Adipocyte (in vitro differentiated cells): Measurements from ENCODE around the gene ZNF575.

Experiments used
- DNase-seq: peaks from one replicate; pipeline ENCODE4 v3.0.0-alpha.2; 2015; ENCODE audit warnings: low read depth
- H3K27me3 ChIP-seq: replicated peaks from 2 replicates; pipeline ENCODE4 v1.7.0; 2013; ENCODE audit warnings: mild to moderate bottlenecking, low read length, moderate library complexity; ENCODE audit not compliant: control insufficient read depth, insufficient read depth
- H3K36me3 ChIP-seq: 2 replicates; pipeline ENCODE4 v1.7.0; 2013; ENCODE audit warnings: low read length, mild to moderate bottlenecking, moderate library complexity; ENCODE audit not compliant: control insufficient read depth, insufficient read depth, severe bottlenecking
- H3K4me1 ChIP-seq: 2 replicates; pipeline ENCODE4 v1.7.0; 2013; ENCODE audit warnings: mild to moderate bottlenecking, low read length, moderate library complexity; ENCODE audit not compliant: control insufficient read depth, insufficient read depth
- H3K4me3 ChIP-seq: 2 replicates; pipeline ENCODE4 v1.7.0; 2013; ENCODE audit warnings: mild to moderate bottlenecking, low read length, moderate library complexity
- H3K9ac ChIP-seq: 2 replicates; pipeline ENCODE4 v1.7.0; 2013; ENCODE audit warnings: mild to moderate bottlenecking, low read length, moderate library complexity
- H3K9me3 ChIP-seq: 2 replicates; pipeline ENCODE4 v1.7.0; 2013; ENCODE audit warnings: mild to moderate bottlenecking, low read length, moderate library complexity; ENCODE audit not compliant: control insufficient read depth

ZNF575 gene

DNA sequence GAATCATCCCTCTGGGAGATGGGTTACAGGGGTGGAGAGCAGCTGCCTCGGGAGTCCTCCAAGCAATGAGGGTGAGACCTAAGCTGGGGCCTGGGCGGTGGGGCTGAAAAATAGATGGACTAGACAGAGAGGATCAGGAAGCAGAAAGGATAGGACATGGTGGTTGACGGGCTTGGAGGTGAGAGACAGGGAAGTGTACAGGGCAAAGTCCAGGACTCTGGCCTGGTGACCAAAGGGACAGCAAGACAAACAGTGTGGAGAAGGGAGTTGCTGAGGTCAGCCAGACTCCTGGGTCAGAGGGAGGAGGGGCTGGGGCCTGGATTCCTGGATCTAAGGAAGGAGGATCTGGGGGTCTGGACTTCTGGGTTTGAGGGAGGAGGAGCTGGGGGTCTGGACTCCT is 33.9 kb upstream of the ZNF575 start:
- H3K4me3 ChIP-seq: no peak overlapping the region
- no peak overlapping the region for H3K9ac ChIP-seq
- H3K27me3 ChIP-seq: no peaks in the 10 kb centered on the region
- no peak for DNase-seq
- H3K9me3 ChIP-seq: no peaks in the 10 kb centered on the region
- peaks cover 12% of the 10 kb centered on the region for H3K4me1 ChIP-seq
- peaks cover 4% of the 10 kb centered on the region for H3K36me3 ChIP-seq

- Histone ChIP-seq H3K4me3 (no peak overlapping the region), H3K36me3 (no peaks in the 10 kb centered on the region), H3K27me3 (no peaks in the 10 kb centered on the region), H3K9me3 (no peaks in the 10 kb centered on the region), H3K4me1 (peaks cover 16% of the 10 kb centered on the region), H3K9ac (no peak overlapping the region)
- no peak for DNase-seq
Observed at GRCh38 chr19:43501661-43502418, 31.1 kb upstream of the ZNF575 start.

DNA sequence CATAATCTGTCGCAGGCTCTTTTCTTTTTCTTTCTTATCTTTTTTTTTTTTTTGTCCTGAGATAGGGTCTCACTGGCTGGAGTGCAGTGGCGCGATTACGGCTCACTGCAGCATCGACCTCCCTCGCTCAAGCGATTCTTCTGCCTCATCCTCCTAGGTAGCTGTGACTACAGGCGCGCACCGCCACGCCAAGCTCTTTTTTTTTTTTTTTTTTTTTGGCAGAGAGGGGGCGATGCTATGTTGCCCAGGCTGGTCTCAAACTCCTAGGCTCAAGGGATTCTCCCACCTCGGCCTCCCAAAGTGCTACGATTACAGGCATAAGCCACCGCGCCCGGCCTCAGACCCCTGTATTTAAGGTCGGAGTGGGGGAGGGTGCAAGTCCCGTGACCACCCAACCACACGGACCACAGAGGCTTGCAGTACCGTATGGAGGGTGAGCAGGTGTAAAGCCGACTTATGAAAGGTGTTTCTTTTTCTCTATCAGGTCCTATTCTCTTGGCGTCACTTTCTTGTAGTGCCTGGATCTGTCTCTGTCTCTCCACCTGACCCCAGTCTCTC is 30.5 kb upstream of the ZNF575 start:
- H3K4me3 ChIP-seq: peak overlapping the region; percentile 87
- H3K9me3 ChIP-seq: no peaks in the 10 kb centered on the region
- peaks cover 16% of the 10 kb centered on the region for H3K4me1 ChIP-seq
- no peaks in the 10 kb centered on the region for H3K27me3 ChIP-seq
- no peak for DNase-seq
- no peaks in the 10 kb centered on the region for H3K36me3 ChIP-seq
- peak overlapping the region; percentile 85 for H3K9ac ChIP-seq

- Histone ChIP-seq H3K4me3 (peak overlapping the region; percentile 87), H3K4me1 (peaks cover 13% of the 10 kb centered on the region), H3K36me3 (peaks cover 4% of the 10 kb centered on the region), H3K27me3 (no peaks in the 10 kb centered on the region), H3K9ac (peak overlapping the region; percentile 85), H3K9me3 (no peaks in the 10 kb centered on the region)
- DNase-seq: peak; percentile 99
Observed at GRCh38 chr19:43503501-43504425, 29.2 kb upstream of the ZNF575 start.

DNA sequence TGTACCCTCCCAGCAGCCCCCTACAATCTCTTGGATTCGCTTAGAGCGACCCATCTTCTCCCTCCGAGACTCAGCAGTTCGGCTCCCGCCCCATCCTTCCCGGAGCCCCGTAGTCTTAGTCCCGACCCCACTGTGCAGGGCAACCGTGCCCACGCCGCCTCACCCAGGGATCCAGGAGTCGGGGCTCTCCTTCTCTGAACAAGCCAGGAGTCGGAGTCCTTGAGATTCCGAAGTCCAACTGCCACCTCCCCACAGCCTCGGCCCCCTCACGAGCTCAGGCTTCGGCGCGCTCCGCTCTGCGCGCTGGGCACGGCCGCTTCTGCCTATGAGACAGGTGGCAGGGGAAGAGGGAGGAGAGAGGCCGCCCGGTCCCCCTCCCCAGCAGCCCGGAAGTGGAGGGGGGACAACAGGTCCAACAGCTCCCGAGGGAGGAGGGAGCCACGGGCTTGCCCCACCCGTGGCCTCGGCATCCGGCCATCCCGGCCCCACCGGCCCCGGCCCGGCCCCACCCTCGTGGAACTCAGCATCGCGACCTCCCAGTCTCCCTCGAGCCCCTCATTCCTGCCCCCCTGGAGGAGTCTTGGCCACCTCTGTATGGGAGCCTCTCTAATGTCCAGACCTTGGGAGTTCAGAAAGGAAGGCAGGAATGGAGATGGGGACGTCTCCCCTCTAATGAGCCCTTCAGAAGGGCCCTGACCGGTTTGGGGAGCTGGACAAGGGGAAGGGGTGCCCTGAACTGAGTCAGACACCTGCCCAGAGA is 28.4 kb upstream of the ZNF575 start, which contains the start of gene PHLDB3:
TSS of gene PHLDB3 (minus strand) at position 321 of the 760 bp plus-strand sequence. CDS start 628 bp downstream, outside the sequence.
- H3K9me3 ChIP-seq: no peaks in the 10 kb centered on the region
- H3K4me1 ChIP-seq: peaks cover 12% of the 10 kb centered on the region
- peaks cover 6% of the 10 kb centered on the region for H3K36me3 ChIP-seq
- H3K9ac ChIP-seq: peak within 1 kb of the TSS; percentile 85
- H3K4me3 ChIP-seq: peak within 1 kb of the TSS; percentile 87
- peak; percentile 56 for DNase-seq
- no peaks in the 10 kb centered on the region for H3K27me3 ChIP-seq

DNA sequence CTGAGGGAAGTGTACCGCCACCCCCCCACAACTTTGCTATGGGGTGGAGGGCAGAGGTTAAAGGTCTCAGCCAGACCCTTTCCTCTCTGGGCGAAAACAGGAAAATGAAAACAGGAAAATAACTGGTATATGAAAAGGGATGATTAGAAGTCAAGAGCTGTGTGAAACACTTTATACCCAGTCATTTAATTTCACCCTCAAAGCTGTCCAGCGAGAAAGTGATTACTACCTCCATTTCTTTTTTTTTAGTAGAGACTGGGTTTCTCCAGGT is 27.9 kb upstream of the ZNF575 start:
- H3K36me3 ChIP-seq: peaks cover 11% of the 10 kb centered on the region
- no peak overlapping the region for H3K4me3 ChIP-seq
- no peak for DNase-seq
- H3K4me1 ChIP-seq: peaks cover 12% of the 10 kb centered on the region
- H3K27me3 ChIP-seq: no peaks in the 10 kb centered on the region
- no peak overlapping the region for H3K9ac ChIP-seq
- H3K9me3 ChIP-seq: no peaks in the 10 kb centered on the region

DNA sequence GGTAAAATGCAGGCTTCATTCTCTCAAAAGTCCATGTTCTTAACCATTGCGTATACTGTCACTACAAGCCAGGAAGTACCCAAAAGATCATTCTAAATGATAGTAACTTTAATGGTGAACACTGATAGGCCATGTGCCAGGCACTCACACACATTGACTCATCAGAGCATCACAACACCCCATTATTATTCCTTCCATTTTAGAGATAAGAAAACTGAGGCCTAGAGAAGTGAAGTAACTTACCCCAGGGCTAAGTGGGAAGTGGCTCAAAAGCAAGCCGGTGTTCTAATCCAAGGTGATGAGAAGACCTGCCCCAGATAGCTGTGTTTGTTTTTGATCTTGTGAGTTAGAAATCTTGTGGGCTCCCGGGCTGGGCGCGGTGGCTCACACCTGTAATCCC is 27.0 kb upstream of the ZNF575 start:
- no peaks in the 10 kb centered on the region for H3K9me3 ChIP-seq
- H3K9ac ChIP-seq: no peak overlapping the region
- no peak overlapping the region for H3K4me3 ChIP-seq
- no peaks in the 10 kb centered on the region for H3K27me3 ChIP-seq
- H3K36me3 ChIP-seq: peaks cover 16% of the 10 kb centered on the region
- peaks cover 12% of the 10 kb centered on the region for H3K4me1 ChIP-seq
- no peak for DNase-seq

DNA sequence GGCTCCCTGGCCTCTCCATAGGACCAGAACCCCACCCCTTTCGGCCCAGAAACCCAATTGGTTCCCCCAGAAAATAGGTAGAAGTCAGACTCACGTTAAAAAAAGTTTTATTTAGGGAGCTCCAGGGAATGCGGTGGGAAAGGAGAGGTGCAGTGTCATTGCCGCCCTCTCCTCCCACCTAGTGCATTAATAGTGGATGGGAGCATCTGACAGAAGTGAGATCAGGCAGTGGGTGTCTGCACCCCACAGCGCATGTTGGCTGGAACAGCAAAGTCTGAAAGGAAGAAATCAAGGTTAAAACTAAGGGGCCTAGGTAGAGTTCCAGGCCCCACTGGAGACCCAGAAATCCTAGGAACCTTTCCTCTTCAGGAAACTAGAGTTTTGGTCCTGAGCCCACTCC is 26.4 kb upstream of the ZNF575 start:
- Histone ChIP-seq H3K9me3 (no peaks in the 10 kb centered on the region), H3K36me3 (peaks cover 16% of the 10 kb centered on the region), H3K4me3 (no peak overlapping the region), H3K4me1 (peaks cover 12% of the 10 kb centered on the region), H3K27me3 (no peaks in the 10 kb centered on the region), H3K9ac (no peak overlapping the region)
- no peak for DNase-seq

GRCh38 chr19:43507880-43508279 is 25.1 kb upstream of the ZNF575 start:
- Histone ChIP-seq H3K36me3 (peaks cover 16% of the 10 kb centered on the region), H3K27me3 (no peaks in the 10 kb centered on the region), H3K9ac (no peak overlapping the region), H3K9me3 (no peaks in the 10 kb centered on the region), H3K4me1 (peaks cover 9% of the 10 kb centered on the region), H3K4me3 (no peak overlapping the region)
- no peak for DNase-seq

DNA sequence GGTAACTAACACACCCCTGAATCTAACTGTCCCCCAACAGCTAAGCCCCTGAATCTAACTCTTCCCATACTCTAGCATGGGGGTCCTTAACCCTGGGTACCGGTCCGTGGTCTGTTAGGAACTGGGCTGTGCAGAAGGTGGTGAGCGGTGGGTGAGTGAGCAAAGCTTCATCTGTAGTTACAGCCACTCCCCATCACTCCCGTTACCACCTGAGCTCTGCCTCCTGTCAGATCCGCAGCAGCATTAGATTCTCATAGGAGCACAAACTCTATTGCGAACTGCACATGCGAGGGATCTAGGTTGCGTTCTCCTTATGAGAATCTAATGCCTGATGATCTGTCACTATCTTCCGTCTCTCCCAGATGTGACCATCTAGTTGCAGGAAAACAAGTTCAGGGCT is 22.3 kb upstream of the ZNF575 start:
- Histone ChIP-seq H3K9me3 (no peaks in the 10 kb centered on the region), H3K4me1 (no peaks in the 10 kb centered on the region), H3K27me3 (no peaks in the 10 kb centered on the region), H3K4me3 (no peak overlapping the region), H3K9ac (no peak overlapping the region), H3K36me3 (peaks cover 16% of the 10 kb centered on the region)
- DNase-seq: no peak

DNA sequence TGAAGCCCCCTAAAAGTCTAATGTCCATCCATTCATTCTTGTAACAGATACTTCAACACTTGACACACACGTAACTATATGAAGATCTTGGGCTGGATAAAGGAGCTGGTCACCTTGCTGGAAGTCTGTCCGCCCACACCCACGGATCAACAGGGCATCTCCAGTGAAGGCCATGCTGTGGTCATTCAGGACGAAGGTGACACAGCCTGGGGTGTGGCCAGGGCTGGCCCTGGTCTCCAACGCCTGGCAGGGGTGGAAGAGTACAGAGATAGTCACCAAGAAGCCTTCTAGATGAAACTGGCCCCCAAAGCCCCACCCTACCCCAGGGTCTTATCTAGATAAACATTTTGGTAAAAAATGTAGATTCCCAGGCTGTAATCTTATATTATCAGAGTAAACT is 21.7 kb upstream of the ZNF575 start:
- H3K4me3 ChIP-seq: no peak overlapping the region
- no peaks in the 10 kb centered on the region for H3K9me3 ChIP-seq

More for the DNA sequence above, 21.7 kb upstream of the ZNF575 start:
- DNase-seq: no peak
- H3K4me1 ChIP-seq: no peaks in the 10 kb centered on the region
- no peak overlapping the region for H3K9ac ChIP-seq
- peaks cover 16% of the 10 kb centered on the region for H3K36me3 ChIP-seq
- H3K27me3 ChIP-seq: no peaks in the 10 kb centered on the region
